SK-N-SH treated with all-trans-retinoic acid at 6 μM for 48 hours (cell line): ENCODE measurements around the gene PRR23A.

Experiments used
- CSDC2 ChIP-seq: fragments of 250-450 bp; sonication (Bioruptor Pico); IDR thresholded peaks from 2 replicates; pipeline ENCODE4 v1.5.0; 2020; ENCODE audit warnings: mild to moderate bottlenecking, moderate library complexity
- PPARA ChIP-seq: fragments of 250-450 bp; sonication (Bioruptor Pico); IDR thresholded peaks from 2 replicates; pipeline ENCODE4 v1.5.0; 2020; ENCODE audit warnings: mild to moderate bottlenecking, borderline replicate concordance
- TOX ChIP-seq: fragments of 250-450 bp; sonication (Bioruptor Pico); IDR thresholded peaks from 2 replicates; pipeline ENCODE4 v1.8.0; 2021; ENCODE audit warnings: mild to moderate bottlenecking, moderate library complexity, borderline replicate concordance
- ZFP30 ChIP-seq: fragments of 450-650 bp; formaldehyde crosslinking; IDR thresholded peaks from 2 replicates; pipeline ENCODE4 v1.5.0; 2022; ENCODE audit warnings: mild to moderate bottlenecking, moderate library complexity
- ZNF8 ChIP-seq: fragments of 450-650 bp; formaldehyde crosslinking; IDR thresholded peaks from 2 replicates; pipeline ENCODE4 v1.5.0; 2020; ENCODE audit warnings: mild to moderate bottlenecking, moderate library complexity

DNA sequence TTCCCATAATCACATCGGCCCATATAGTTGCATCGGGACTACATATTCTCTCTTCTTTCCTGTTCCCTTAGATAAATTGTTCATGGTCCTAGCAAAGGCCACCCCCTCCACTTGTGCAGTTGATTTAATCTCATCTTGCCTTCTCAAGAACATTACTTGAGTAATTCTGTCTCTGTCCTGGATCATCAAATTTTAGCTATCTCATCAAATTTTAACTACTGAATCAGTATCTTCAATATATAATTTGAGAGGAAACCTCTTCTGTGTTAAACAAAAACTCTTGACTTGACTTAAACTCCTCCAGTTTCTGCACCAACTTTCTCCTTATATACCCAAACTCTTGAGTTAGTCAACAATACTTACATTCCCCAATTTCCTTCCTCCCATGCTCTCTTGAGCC, 18.9 kb upstream of the PRR23A start:
- no peak for TF ChIP-seq ZFP30 (CRISPR knock-in tag)
- no peak for TF ChIP-seq TOX
- no peak for TF ChIP-seq PPARA
- TF ChIP-seq CSDC2 (CRISPR knock-in tag), result no peak
- TF ChIP-seq ZNF8 (CRISPR knock-in tag), result no peak
